K562 treated with DMSO at 1 percent for 4 hours (cell line): Measurements from ENCODE around the gene HRH3. TPM values are rescaled to one million over a fixed set of nuclear protein-coding genes. Genes with fewer than 3 reads are reported as not detected.

ENCODE experiments used
- total RNA-seq: library from RNA; unstranded; fragments of 300-600 nt; gene quantifications from 2 replicates; pipeline ENCODE4 v1.2.3, GENCODE V29; 2022; ENCODE audit not compliant: insufficient read depth

HRH3 gene
- total RNA-seq, result not detected in 2 replicates

DNA sequence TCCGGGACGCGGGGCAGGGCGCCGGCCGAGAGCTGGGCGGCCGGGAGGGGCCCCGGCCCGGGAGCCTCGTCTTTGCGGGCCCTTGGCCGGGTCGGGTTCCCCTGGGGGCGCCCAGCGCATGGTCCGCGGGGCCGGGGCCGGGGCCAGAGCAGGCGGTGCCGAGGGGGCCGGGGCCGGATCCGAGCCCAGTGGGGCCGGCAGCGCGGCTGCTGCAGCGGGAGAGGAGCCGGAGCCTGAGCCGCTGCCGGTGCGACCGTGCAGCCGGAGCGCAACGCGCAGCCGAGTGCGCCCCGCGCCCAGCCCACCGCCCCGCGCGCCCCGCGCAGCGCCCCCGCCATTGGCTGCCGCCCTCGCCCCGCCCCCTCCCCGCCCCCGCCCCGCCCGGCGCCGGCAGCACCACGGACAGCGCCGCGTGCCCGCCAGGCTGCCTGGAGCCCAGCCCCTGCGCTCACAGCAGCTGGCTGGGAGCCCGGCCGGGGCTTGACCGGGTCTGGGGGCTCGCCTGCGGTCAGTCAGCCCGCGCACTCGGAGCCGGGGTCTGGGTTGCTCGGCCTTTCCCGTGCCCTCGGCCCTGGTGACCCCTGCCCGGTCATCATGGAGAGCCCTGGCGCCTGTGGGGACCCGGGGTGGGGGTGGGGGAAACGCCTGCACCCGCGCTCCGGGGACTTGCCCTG, at the start of gene HRH3:
Gene HRH3 (minus strand): TSS at position 287 of the 674 bp plus-strand sequence. CDS start 308 bp downstream, outside the sequence.

DNA sequence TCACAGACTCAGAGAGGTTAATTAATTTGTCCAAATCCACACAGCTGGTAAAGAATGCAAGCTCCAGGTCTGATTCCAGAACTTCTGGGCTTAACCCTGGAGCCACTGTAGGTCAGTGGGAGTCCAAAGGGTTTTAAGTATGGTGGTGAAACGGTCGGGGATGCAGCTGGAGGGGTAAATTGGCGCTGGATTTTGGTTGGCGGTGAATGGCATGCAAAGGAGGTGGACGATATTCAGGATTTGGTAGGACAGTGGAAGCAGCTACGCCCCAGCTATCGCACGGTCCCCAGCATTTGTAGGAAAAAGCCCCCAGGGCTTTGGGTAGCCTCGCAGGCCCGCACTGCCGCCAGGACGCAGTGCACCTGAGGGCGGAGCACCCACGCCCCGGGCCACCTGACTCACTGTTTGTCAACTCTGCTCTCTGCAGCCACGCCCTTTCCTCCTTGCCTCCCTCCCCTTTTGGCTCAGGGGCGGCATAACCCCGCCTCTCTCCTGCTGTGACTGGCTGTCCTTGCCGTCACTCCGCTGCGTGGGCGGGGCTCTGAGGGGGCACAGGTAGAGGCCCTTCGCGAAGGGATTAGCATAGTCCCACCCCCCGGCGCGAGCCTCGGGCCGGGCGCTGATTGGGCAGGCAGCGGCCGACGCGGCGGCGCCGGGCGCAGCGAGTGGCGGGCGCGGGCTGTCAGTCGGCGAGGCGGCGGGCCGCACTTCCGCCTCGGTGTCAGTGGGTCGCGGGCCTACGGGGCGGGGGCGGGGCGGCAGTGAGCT, 17.9 kb upstream of the HRH3 start, which contains the start of gene OSBPL2:
Gene OSBPL2 (plus strand): TSS at position 721 of the 768 bp plus-strand sequence. CDS start 17,664 bp downstream, outside the sequence.

DNA sequence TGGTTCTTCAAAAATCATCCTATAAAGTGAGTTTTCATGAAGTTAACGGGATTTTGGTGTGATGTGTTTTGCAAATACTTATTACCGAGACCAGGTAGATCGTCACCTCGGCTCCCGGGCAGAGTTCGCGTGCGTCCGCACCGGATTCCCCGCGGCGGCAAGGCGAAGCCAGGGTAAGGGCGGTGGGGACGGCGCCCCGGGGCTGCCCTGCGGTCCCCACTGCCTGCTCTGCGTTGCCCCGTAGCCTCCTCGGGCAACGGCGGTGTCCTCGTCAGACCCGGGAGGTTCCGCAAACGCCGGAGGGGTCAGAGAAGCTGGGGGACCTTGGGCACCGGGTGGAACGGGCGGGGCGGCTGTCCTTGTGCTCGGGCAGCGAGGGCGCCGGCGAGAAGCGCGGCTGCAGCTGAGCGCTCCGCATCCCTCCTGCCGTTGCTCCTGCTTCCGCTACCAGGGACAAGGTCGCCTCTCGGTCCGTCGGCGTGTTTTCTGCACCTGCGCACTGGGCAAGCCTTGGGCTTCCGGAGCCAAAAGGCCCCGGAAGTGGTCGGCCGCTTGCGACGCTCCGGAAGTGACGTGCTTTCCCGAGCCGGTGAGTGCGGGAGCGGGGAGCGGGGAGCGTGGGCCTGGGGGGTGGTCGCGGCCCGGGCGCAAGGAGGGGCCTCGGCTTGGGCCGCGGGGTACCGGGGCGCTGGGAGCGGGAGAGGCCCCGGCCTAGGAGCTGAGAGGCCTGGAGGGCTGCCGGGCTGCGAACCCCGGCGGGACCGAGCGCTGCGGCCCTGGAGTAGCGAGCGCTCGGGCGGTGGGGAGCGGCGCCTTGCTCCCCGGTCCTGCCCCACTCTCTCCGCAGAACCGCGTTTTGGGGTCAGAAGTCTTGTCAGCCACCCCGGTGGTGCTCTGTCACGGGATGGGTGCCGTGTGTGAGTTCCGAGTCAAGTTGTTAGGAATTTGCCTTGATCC, 37.3 kb downstream of the HRH3 start, which contains the start of gene MTG2:
Gene MTG2 (plus strand): TSS at position 560 of the 957 bp plus-strand sequence. CDS start 10,393 bp downstream, outside the sequence.

Other genes starting within 250 kb of the HRH3 start
- 10.8 and 16.4 TPM in 2 replicates for gene TAF4, start 154.4 kb downstream of the HRH3 start, total RNA-seq
- 33.5 and 36.6 TPM in 2 replicates for gene LSM14B, start 97.8 kb downstream of the HRH3 start, total RNA-seq
- gene PSMA7, start 76.9 kb downstream of the HRH3 start, total RNA-seq, result 509 and 529 TPM in 2 replicates
- gene SS18L1, start 76.5 kb downstream of the HRH3 start, total RNA-seq, result 14.5 and 15.3 TPM in 2 replicates
- 36.4 and 44.0 TPM in 2 replicates for gene MTG2, start 37.2 kb downstream of the HRH3 start, total RNA-seq
- 15.9 and 16.3 TPM in 2 replicates for gene OSBPL2, start 18.2 kb upstream of the HRH3 start, total RNA-seq
- gene ADRM1, start 82.7 kb upstream of the HRH3 start, total RNA-seq, result 197 and 201 TPM in 2 replicates
- gene LAMA5, start 147.0 kb upstream of the HRH3 start, total RNA-seq, result 41.5 and 53.5 TPM in 2 replicates
- 7,715 and 7,806 TPM in 2 replicates for gene RPS21, start 166.8 kb upstream of the HRH3 start, total RNA-seq
- 7.6 and 7.7 TPM in 2 replicates for gene CABLES2, start 187.0 kb upstream of the HRH3 start, total RNA-seq
- not detected in 2 replicates for gene RBBP8NL, start 207.3 kb upstream of the HRH3 start, total RNA-seq